Fibroblast of the aortic adventitia (primary cell): Measurements from ENCODE around the gene MMP7. TPM values are rescaled to one million over a fixed set of nuclear protein-coding genes. Genes with fewer than 3 reads are reported as not detected.

ENCODE experiments used
- DNase-seq: peaks from one replicate; pipeline ENCODE4 v3.0.0-alpha.2; 2010; ENCODE audit warnings: low read depth
- H3K4me3 ChIP-seq: 2 replicates; pipeline ENCODE4 v1.5.1; 2011; ENCODE audit warnings: low read depth, mild to moderate bottlenecking, control low read depth, low read length, moderate library complexity
- total RNA-seq: library from RNA; depleted of rRNA; stranded (reverse); fragments of >200 nt; gene quantifications from 2 replicates; pipeline ENCODE4 v1.2.3, GENCODE V29; 2012; ENCODE audit warnings: low replicate concordance
- TF ChIP-seq, protein P1 (sequence below): IDR thresholded peaks from 2 replicates; pipeline ENCODE4 v1.5.1; 2011; ENCODE audit warnings: mild to moderate bottlenecking, low read length, control low read depth, inconsistent platforms; ENCODE audit not compliant: insufficient read depth

MMP7 gene, protein sequence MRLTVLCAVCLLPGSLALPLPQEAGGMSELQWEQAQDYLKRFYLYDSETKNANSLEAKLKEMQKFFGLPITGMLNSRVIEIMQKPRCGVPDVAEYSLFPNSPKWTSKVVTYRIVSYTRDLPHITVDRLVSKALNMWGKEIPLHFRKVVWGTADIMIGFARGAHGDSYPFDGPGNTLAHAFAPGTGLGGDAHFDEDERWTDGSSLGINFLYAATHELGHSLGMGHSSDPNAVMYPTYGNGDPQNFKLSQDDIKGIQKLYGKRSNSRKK
- not detected in 2 replicates for total RNA-seq

DNA sequence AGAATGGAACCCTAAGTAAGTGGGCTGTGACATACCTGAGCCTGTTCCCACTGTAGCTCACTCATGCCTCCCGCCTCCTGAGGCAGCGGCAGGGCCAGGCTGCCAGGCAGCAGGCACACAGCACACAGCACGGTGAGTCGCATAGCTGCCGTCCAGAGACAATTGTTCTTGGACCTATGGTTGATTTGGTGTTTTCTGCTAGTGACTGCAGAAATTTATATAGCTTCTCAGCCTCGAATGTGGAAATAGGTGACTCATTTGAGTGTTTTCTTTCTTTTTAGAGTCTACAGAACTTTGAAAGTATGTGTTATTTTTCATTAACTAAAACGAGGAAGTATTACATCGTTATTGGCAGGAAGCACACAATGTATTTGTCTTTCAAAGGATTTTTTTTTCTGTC is at the start of gene MMP7:
TSS of gene MMP7 (minus strand) at position 190 of the 400 bp plus-strand sequence. CDS start at position 143, 47 bp downstream.
- H3K4me3 ChIP-seq, result no peak within 1 kb of the TSS
- TF ChIP-seq, protein P1, sequence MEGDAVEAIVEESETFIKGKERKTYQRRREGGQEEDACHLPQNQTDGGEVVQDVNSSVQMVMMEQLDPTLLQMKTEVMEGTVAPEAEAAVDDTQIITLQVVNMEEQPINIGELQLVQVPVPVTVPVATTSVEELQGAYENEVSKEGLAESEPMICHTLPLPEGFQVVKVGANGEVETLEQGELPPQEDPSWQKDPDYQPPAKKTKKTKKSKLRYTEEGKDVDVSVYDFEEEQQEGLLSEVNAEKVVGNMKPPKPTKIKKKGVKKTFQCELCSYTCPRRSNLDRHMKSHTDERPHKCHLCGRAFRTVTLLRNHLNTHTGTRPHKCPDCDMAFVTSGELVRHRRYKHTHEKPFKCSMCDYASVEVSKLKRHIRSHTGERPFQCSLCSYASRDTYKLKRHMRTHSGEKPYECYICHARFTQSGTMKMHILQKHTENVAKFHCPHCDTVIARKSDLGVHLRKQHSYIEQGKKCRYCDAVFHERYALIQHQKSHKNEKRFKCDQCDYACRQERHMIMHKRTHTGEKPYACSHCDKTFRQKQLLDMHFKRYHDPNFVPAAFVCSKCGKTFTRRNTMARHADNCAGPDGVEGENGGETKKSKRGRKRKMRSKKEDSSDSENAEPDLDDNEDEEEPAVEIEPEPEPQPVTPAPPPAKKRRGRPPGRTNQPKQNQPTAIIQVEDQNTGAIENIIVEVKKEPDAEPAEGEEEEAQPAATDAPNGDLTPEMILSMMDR, result no peak
- peak; percentile 60 for DNase-seq

- DNase-seq, result no peak
- TF ChIP-seq, protein P1, result no peak
Measured at GRCh38 chr11:102577723-102578122, 47.2 kb upstream of the MMP7 start.

DNA sequence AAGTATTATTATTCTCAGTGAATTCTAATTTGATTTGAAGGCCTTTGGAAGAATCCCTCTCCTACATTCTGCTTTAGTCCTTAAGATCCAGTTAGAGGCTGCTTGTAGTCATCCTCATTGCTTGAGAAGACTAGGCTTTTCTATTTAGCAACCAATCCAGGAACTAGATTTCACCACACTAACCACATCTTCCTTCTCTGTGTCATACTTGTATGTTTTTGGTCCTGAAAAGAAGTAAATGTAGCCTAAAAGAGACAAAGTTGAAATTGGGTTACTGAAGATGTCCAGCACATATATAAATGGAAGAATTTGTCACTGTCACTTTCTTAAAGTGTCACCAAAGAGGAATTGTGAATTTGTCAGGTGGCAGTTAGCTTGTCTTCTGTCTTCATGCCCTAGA is 46.6 kb upstream of the MMP7 start:
- H3K4me3 ChIP-seq, result no peak overlapping the region
- TF ChIP-seq, protein P1, result no peak
- no peak for DNase-seq

More at GRCh38 chr11:102577723-102578122, 47.2 kb upstream of the MMP7 start:
- no peak overlapping the region for H3K4me3 ChIP-seq

DNA sequence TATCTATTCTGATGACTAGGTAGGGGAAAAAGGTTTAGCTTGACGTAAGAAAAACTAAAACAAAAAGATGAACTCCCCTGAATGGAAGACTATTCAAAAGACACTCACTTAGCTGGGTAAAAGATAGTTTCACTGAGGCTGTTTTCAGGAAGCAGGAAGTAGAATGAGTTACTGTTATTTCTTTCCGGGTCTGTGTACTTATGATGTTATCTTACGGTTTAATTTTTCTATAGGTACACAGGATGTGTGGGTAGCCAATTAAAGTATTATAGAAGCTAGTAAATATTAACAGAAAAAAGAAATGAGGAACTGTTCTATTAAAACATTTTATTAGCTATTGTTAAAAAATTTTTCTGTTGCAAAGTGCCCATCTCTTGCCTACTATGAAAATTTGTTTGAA is 45.8 kb upstream of the MMP7 start:
- H3K4me3 ChIP-seq, result no peak overlapping the region
- DNase-seq, result no peak
- TF ChIP-seq, protein P1, result no peak

DNA sequence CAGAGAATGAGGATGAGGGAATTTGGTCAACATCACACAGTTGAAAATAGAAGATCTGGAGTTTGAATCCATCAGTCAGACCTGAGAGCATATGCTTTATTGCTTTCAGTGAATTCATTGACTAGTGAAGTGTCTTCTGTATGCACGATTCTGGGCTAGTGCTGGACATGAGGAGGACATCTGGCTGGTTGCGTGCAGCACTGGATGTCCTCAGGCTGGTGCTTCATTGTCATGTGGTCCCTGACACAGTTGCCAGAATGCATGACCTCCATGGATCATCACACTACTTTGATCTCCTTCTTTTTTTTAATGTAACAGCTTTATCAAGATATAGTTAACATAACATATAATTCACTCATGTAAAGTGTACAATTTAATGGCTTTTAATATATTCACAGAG is 44.5 kb upstream of the MMP7 start:
- TF ChIP-seq, protein P1, result no peak
- H3K4me3 ChIP-seq, result no peak overlapping the region
- DNase-seq, result no peak

- no peak overlapping the region for H3K4me3 ChIP-seq
- no peak for DNase-seq
- TF ChIP-seq, protein P1, result no peak
Measured at GRCh38 chr11:102573851-102574250, 43.3 kb upstream of the MMP7 start.
